SU-DHL-6 (cell line): Measurements from ENCODE around the gene RESF1.

ENCODE experiments used
- EZH2phosphoT487 ChIP-seq: fragments of 200-600 bp; sonication (generic), shearing (Covaris generic); conservative IDR thresholded peaks from 2 replicates; pipeline ENCODE4 v1.6.1; 2018; ENCODE audit warnings: mild to moderate bottlenecking, antibody characterized with exemption, low read length, moderate library complexity, mixed read lengths
- TF ChIP-seq, protein P1 (sequence below): fragments of 200-600 bp; sonication (generic); IDR thresholded peaks from one replicate; pipeline ENCODE4 v1.5.1; 2017; ENCODE audit warnings: antibody characterized with exemption, mild to moderate bottlenecking, low read length, moderate library complexity; ENCODE audit not compliant: insufficient read depth, poor library complexity, severe bottlenecking

DNA sequence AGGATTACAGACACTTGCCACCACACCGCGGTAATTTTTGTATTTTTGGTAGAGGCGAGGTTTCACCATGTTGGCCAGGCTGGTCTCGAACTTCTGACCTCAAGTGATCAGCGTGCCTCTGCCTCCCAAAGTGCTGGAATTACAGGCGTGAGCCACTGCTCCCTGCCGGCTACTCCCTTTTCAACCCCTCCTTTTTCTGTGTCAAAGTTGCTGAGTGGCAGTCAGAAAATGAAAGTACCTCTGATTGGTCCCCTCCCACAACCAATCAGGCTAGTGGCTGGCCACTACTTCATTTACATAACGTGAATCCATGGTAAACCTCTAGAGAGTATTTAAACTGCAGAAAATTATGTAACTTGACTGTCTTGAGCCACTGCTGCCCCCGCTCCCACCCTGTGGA is 5.9 kb downstream of the RESF1 start:
- TF ChIP-seq, protein P1, sequence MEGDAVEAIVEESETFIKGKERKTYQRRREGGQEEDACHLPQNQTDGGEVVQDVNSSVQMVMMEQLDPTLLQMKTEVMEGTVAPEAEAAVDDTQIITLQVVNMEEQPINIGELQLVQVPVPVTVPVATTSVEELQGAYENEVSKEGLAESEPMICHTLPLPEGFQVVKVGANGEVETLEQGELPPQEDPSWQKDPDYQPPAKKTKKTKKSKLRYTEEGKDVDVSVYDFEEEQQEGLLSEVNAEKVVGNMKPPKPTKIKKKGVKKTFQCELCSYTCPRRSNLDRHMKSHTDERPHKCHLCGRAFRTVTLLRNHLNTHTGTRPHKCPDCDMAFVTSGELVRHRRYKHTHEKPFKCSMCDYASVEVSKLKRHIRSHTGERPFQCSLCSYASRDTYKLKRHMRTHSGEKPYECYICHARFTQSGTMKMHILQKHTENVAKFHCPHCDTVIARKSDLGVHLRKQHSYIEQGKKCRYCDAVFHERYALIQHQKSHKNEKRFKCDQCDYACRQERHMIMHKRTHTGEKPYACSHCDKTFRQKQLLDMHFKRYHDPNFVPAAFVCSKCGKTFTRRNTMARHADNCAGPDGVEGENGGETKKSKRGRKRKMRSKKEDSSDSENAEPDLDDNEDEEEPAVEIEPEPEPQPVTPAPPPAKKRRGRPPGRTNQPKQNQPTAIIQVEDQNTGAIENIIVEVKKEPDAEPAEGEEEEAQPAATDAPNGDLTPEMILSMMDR, result no peak
- TF ChIP-seq EZH2phosphoT487, result no peak
